Measurements from ENCODE around the gene COX8C.

- no peak for TF ChIP-seq CTCF (IDR thresholded peaks at IDR 0.05 in 2 of 3, conservative IDR thresholded peaks at IDR 0.05 in 1 of 3; ENCODE audit: borderline replicate concordance in 1 of 3, insufficient read depth in 1 of 3, low read depth in 2 of 3, low read length in 2 of 3)
- no peak for TF ChIP-seq POLR2A (IDR thresholded peaks at IDR 0.05; ENCODE audit: borderline replicate concordance, extremely low read depth, insufficient read depth, insufficient read length)
Observed at GRCh38 chr14:93305725-93306418, 41.1 kb upstream of the COX8C start.
